K562 (cell line): ENCODE results near the gene MS4A4E. TPM values are rescaled to one million over a fixed set of nuclear protein-coding genes. Genes with fewer than 3 reads are reported as not detected.

ENCODE experiments used
- ATAC-seq: fragments of 200-7000 bp; cut with Tn5 transposase; 3 replicates; pipeline ENCODE4 v1.9.1; 2020; ENCODE audit warnings: moderate library complexity
- BruUV-seq: library from RNA; stranded (reverse); fragments of 400-500 nt; replicated peaks from 2 replicates; lab custom pipeline; 2021; lab: Mats Ljungman, UMichigan
- CTCF ChIA-PET: fragments of 300-600 bp; formaldehyde crosslinking; extraction: SDS; loops from one replicate; lab custom pipeline; 2021; ENCODE audit warnings: low intra/inter-chr PET ratio; lab: Yijun Ruan, JAX
- POLR2A ChIA-PET: fragments of 300-600, 350-650 bp; sonication (Branson Sonifier 250); formaldehyde crosslinking; extraction: SDS; loops from one replicate; lab custom pipeline; 2021; ENCODE audit warnings: antibody characterized with exemption, inconsistent platforms; lab: Yijun Ruan, JAX
- DNase-seq, 4 experiments: peaks; one replicate each; pipeline versions ENCODE4 v3.0.0 to v3.0.0-alpha.2; 2011 to 2018; ENCODE audit warnings: low spot score in 3 of 4, mixed read lengths in 3 of 4; ENCODE audit errors: extremely low read depth in 1 of 4
- FAIRE-seq: peaks from 2 replicates; lab custom pipeline; 2011; peaks lifted over from hg19 to GRCh38; lab: Jason Lieb, UNC
- H2AFZ ChIP-seq: 2 replicates; pipeline ENCODE4 v1.6.0; 2011; ENCODE audit warnings: low read depth, low read length, control low read depth, inconsistent platforms
- H3K27ac ChIP-seq: fragments of 200-600 bp; 3 replicates; pipeline ENCODE4 v1.8.0; 2011; ENCODE audit warnings: low read depth, mild to moderate bottlenecking, control low read depth, inconsistent platforms, low read length, moderate library complexity, mixed read lengths; ENCODE audit errors: extremely low read depth
- H3K27me3 ChIP-seq, 2 experiments: fragments of 300-600 bp in 1 of 2; 2 replicates in 1 of 2; 3 replicates in 1 of 2; pipeline versions ENCODE4 v1.6.0 to v1.8.0; 2011; ENCODE audit warnings: inconsistent platforms in 2 of 2, low read length in 2 of 2, mild to moderate bottlenecking in 1 of 2, mixed read lengths in 1 of 2, moderate library complexity in 1 of 2; ENCODE audit not compliant: control insufficient read depth in 2 of 2, insufficient read depth in 2 of 2
- H3K36me3 ChIP-seq: fragments of 300-600 bp; 3 replicates; pipeline ENCODE4 v1.8.0; 2011; ENCODE audit warnings: mild to moderate bottlenecking, low read length, inconsistent platforms; ENCODE audit not compliant: control insufficient read depth, insufficient read depth
- H3K4me1 ChIP-seq, 2 experiments: fragments of 200-600 bp in 1 of 2; replicated peaks in 1 of 2; 2 replicates in 1 of 2; 3 replicates in 1 of 2; pipeline versions ENCODE4 v1.5.1 to v1.8.0; 2011; ENCODE audit warnings: inconsistent platforms in 2 of 2, low read length in 2 of 2, mild to moderate bottlenecking in 1 of 2, mixed read lengths in 1 of 2, moderate library complexity in 1 of 2; ENCODE audit not compliant: control insufficient read depth in 2 of 2, insufficient read depth in 2 of 2
- H3K4me2 ChIP-seq: 2 replicates; pipeline ENCODE4 v1.6.1; 2011; ENCODE audit warnings: low read length, control low read depth, inconsistent platforms, mixed read lengths; ENCODE audit not compliant: insufficient read depth
- H3K4me3 ChIP-seq: fragments of 200-600 bp; sonication (generic), shearing (Covaris generic); 2 replicates; pipeline ENCODE4 v1.5.1; 2016; ENCODE audit warnings: control low read depth, inconsistent platforms
- H3K79me2 ChIP-seq: fragments of 200-600 bp; 3 replicates; pipeline ENCODE4 v1.8.0; 2011; ENCODE audit warnings: low read length, inconsistent platforms; ENCODE audit not compliant: control insufficient read depth, insufficient read depth
- H3K9ac ChIP-seq, 2 experiments: 2 replicates each; pipeline versions ENCODE4 v1.6.0 to v1.6.1; 2011; ENCODE audit warnings: low read depth in 2 of 2, low read length in 2 of 2, control low read depth in 1 of 2, inconsistent platforms in 1 of 2, mild to moderate bottlenecking in 1 of 2, mixed read lengths in 1 of 2; ENCODE audit not compliant: insufficient read depth in 1 of 2
- H3K9me1 ChIP-seq: one replicate; pipeline ENCODE4 v1.6.0; 2011; ENCODE audit warnings: inconsistent platforms, mild to moderate bottlenecking, low read length, moderate library complexity; ENCODE audit not compliant: control insufficient read depth, insufficient read depth
- H3K9me3 ChIP-seq: replicated peaks from 2 replicates; pipeline ENCODE4 v1.5.1; 2011; ENCODE audit warnings: low read depth, low read length, inconsistent platforms; ENCODE audit not compliant: control insufficient read depth, insufficient read depth
- H4K20me1 ChIP-seq: replicated peaks from 2 replicates; pipeline ENCODE4 v1.6.1; 2011; ENCODE audit warnings: low read length, inconsistent platforms, mixed read lengths; ENCODE audit not compliant: control insufficient read depth, insufficient read depth
- NONO ChIP-seq, 2 experiments: fragments of 200-400 bp in 1 of 2; fragments of 450-650 bp in 1 of 2; formaldehyde crosslinking in 1 of 2; IDR thresholded peaks; 2 replicates each; pipeline ENCODE4 v1.6.1; 2017; ENCODE audit warnings: low read depth in 2 of 2, mild to moderate bottlenecking in 2 of 2, moderate library complexity in 2 of 2, low read length in 1 of 2
- RAD21 ChIP-seq, 2 experiments: fragments of 250-450 bp in 1 of 2; fragments of 450-650 bp in 1 of 2; sonication (Bioruptor Pico) in 1 of 2; formaldehyde crosslinking in 1 of 2; IDR thresholded peaks in 1 of 2; conservative IDR thresholded peaks in 1 of 2; 2 replicates each; pipeline versions ENCODE4 v1.4.0 to v1.8.0; 2020 to 2022; ENCODE audit warnings: mild to moderate bottlenecking in 2 of 2, moderate library complexity in 1 of 2
- WGBS: fragments of 100-300 bp; shearing (Covaris generic); methylation state at CpG from one replicate; pipeline ENCODE4 v1.1.6; 2016; ENCODE audit warnings: low coverage, mixed read lengths; ENCODE audit not compliant: insufficient coverage; ENCODE audit errors: missing lambda C conversion rate; 5-methylcytosine and 5-hydroxymethylcytosine counted together
- in situ Hi-C: fragments of 300-500 bp; cut with MboI; formaldehyde crosslinking; loops from 4 replicates; pipeline ENCODE4 v1.15.0; 2018; ENCODE audit warnings: inconsistent platforms, mixed read lengths
- intact Hi-C: fragments of 100-400 bp; cut with micrococcal nuclease; formaldehyde crosslinking; loops from 2 replicates; pipeline ENCODE4 v1.14.2; 2022
- polyA plus RNA-seq, 8 experiments: library from polyadenylated mRNA; depleted of rRNA in 4 of 8; stranded (reverse) in 5 of 8; unstranded in 3 of 8; fragments of >200 nt; fragmentation: Nextera tagmentation in 2 of 8; fragmentation: Illumina TruSeq in 1 of 8; extraction: Ambion mirVana in 2 of 8; extraction: Trizol in 1 of 8; gene quantifications; 2 replicates each; pipeline versions ENCODE4 v1.2.1 to v1.2.3, GENCODE V29; 2011 to 2014; ENCODE audit warnings: inconsistent platforms in 1 of 8, missing spikeins in 1 of 8
- total RNA-seq, 7 experiments: library from RNA; depleted of rRNA in 6 of 7; stranded (reverse); fragments of >200 nt in 6 of 7; fragmentation: Illumina TruSeq in 2 of 7; extraction: Trizol in 2 of 7; gene quantifications; 2 replicates each; pipeline versions ENCODE4 v1.2.1 to v1.2.3, GENCODE V29; 2011 to 2021; ENCODE audit warnings: low replicate concordance in 1 of 7
- TF ChIP-seq, protein P1 (sequence below), 2 experiments: fragments of 450-650 bp; formaldehyde crosslinking in 1 of 2; IDR thresholded peaks; 2 replicates each; pipeline versions ENCODE4 v1.4.0 to v1.6.1; 2014 to 2020; ENCODE audit warnings: mild to moderate bottlenecking in 2 of 2, borderline replicate concordance in 1 of 2, low read depth in 1 of 2

MS4A4E gene
- total and polyA plus RNA-seq, 9 of the 15 experiments (the other 6 are each of a cell fraction or from before 2014, with no cell fraction given) = 0.11 to 0.81 (median 0.36) TPM; not detected in 2

DNA sequence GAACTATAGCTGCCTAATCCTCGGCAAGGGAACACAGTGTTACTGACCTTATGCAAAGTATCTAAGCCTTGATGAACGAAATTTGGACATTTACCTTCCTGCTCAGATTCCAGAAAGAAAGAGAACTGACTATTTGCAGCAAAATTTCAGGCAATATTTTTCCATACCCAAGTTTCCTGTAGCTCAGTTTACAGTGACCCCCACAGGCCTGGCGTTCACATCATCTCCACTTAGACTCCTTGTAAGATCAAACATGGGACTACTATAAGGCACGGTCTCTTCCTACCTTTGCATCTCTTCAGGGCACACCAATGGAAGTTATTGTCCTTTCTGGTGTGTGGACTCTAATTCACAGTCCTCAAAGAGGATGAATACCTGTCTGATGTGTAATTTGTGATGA is 81.2 kb downstream of the MS4A4E start:
- no peaks in the 10 kb centered on the region for H4K20me1 ChIP-seq
- intact Hi-C loops (no loop called here), in situ Hi-C loops (no loop called here)
- FAIRE-seq (no peak), DNase-seq (no peak), ATAC-seq (no peak)
- H3K9me1 ChIP-seq = no peaks in the 10 kb centered on the region
- no peaks in the 10 kb centered on the region for H3K27me3 ChIP-seq
- H3K4me3 ChIP-seq = no peak overlapping the region
- H3K9ac ChIP-seq = no peak overlapping the region
- CTCF ChIA-PET = no interaction called here
- 23% methylated on average over 4 of the region's 4 CpGs for WGBS
- H2AFZ ChIP-seq = peak overlapping the region; percentile 28; the same call in 1 of the 2 replicates
- H3K79me2 ChIP-seq = no peaks in the 10 kb centered on the region
- POLR2A ChIA-PET = no interaction called here
- H3K9me3 ChIP-seq = peaks cover 2% of the 10 kb centered on the region; the same call in 1 of the 2 replicates
- H3K4me1 ChIP-seq = no peaks in the 10 kb centered on the region
- no peaks in the 10 kb centered on the region for H3K36me3 ChIP-seq
- TF ChIP-seq RAD21 (CRISPR knock-in tag; conservative IDR thresholded peaks at IDR 0.05 in 1 of 2, IDR thresholded peaks at IDR 0.05 in 1 of 2) (0 out of 4 replicates have a peak, but pooled peaks of 1 of the 2 experiments have one; percentile 11), NONO (IDR thresholded peaks at IDR 0.05; ENCODE audit: low read depth in 2 of 2, low read length in 1 of 2) (no peak)
- no peak overlapping the region for H3K27ac ChIP-seq
- H3K4me2 ChIP-seq = no peak overlapping the region
- BruUV-seq = no TSS peak

DNA sequence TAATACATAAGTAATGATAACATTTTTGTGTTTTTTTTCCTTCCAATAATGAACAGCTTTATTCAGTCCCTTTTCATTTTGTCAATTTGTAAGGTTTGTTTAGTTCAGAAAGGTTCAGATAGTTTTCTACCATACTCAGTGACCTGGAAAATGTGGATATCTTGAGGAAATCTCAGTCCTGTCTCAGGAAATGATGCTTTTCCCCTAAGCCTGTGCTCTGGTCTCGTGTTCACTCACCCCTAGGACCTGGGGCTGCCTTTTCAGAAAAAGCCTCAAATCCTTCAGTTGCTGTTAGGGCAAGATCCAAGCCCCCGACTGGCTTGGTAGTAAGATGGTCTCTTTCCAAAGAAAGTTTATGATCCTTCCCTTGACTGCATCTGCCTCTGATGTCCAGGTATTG is 81.8 kb downstream of the MS4A4E start:
- ChIA-PET CTCF (no interaction called here), POLR2A (no interaction called here)
- H3K9me3 ChIP-seq = peaks cover 2% of the 10 kb centered on the region; the same call in 1 of the 2 replicates
- BruUV-seq = no TSS peak
- no peaks in the 10 kb centered on the region for H3K79me2 ChIP-seq
- no peaks in the 10 kb centered on the region for H3K27me3 ChIP-seq
- no peaks in the 10 kb centered on the region for H4K20me1 ChIP-seq
- H2AFZ ChIP-seq = peak overlapping the region; percentile 61; the same call in 1 of the 2 replicates
- 61% methylated on average over 2 of the region's 2 CpGs for WGBS
- ATAC-seq (no peak), DNase-seq (no peak), FAIRE-seq (no peak)
- in situ Hi-C loops (no loop called here), intact Hi-C loops (no loop called here)
- no peak overlapping the region for H3K27ac ChIP-seq
- H3K4me3 ChIP-seq = no peak overlapping the region
- no peaks in the 10 kb centered on the region for H3K36me3 ChIP-seq
- no peak overlapping the region for H3K4me2 ChIP-seq
- H3K9me1 ChIP-seq = no peaks in the 10 kb centered on the region
- H3K9ac ChIP-seq = no peak overlapping the region
- no peaks in the 10 kb centered on the region for H3K4me1 ChIP-seq
- TF ChIP-seq, protein P1, sequence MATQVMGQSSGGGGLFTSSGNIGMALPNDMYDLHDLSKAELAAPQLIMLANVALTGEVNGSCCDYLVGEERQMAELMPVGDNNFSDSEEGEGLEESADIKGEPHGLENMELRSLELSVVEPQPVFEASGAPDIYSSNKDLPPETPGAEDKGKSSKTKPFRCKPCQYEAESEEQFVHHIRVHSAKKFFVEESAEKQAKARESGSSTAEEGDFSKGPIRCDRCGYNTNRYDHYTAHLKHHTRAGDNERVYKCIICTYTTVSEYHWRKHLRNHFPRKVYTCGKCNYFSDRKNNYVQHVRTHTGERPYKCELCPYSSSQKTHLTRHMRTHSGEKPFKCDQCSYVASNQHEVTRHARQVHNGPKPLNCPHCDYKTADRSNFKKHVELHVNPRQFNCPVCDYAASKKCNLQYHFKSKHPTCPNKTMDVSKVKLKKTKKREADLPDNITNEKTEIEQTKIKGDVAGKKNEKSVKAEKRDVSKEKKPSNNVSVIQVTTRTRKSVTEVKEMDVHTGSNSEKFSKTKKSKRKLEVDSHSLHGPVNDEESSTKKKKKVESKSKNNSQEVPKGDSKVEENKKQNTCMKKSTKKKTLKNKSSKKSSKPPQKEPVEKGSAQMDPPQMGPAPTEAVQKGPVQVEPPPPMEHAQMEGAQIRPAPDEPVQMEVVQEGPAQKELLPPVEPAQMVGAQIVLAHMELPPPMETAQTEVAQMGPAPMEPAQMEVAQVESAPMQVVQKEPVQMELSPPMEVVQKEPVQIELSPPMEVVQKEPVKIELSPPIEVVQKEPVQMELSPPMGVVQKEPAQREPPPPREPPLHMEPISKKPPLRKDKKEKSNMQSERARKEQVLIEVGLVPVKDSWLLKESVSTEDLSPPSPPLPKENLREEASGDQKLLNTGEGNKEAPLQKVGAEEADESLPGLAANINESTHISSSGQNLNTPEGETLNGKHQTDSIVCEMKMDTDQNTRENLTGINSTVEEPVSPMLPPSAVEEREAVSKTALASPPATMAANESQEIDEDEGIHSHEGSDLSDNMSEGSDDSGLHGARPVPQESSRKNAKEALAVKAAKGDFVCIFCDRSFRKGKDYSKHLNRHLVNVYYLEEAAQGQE (IDR thresholded peaks at IDR 0.05; ENCODE audit: borderline replicate concordance) = no peak
- TF ChIP-seq, protein P1 (CRISPR knock-in tag; IDR thresholded peaks at IDR 0.05; ENCODE audit: low read depth) = no peak
